Astrocyte of the spinal cord (primary cell): ENCODE measurements around the gene ZNF431.

Experiments
- DNase-seq: peaks from one replicate; pipeline ENCODE4 v3.0.0; 2011; ENCODE audit warnings: low read depth, low spot score
- H3K4me3 ChIP-seq: 2 replicates; pipeline ENCODE4 v1.5.1; 2011; ENCODE audit warnings: low read depth, mild to moderate bottlenecking, low read length, moderate library complexity
- CTCF ChIP-seq: IDR thresholded peaks from 2 replicates; pipeline ENCODE4 v1.5.1; 2012; ENCODE audit warnings: low read depth, mild to moderate bottlenecking, low read length, inconsistent platforms
- in situ Hi-C: cut with HindIII; loops from 2 replicates; pipeline ENCODE4 v1.10.0; 2017; ENCODE audit warnings: low sequenced_read_pairs

Gene ZNF431

GRCh38 chr19:21143428-21143827 is 1.6 kb downstream of the ZNF431 start:
- no peak overlapping the region for H3K4me3 ChIP-seq
- TF ChIP-seq CTCF, result no peak
- DNase-seq, result no peak
- in situ Hi-C loops, result no loop called here

GRCh38 chr19:21143854-21144253 is 2.0 kb downstream of the ZNF431 start:
- TF ChIP-seq CTCF, result no peak
- DNase-seq, result no peak
- H3K4me3 ChIP-seq, result no peak overlapping the region
- in situ Hi-C loops, result no loop called here

- no peak overlapping the region for H3K4me3 ChIP-seq
- no peak for DNase-seq
- TF ChIP-seq CTCF, result no peak
- in situ Hi-C loops, result no loop called here
Measured at GRCh38 chr19:21147540-21147939, 5.7 kb downstream of the ZNF431 start.

- in situ Hi-C loops, result no loop called here
- no peak for DNase-seq
- no peak for TF ChIP-seq CTCF
- H3K4me3 ChIP-seq, result no peak overlapping the region
Measured at GRCh38 chr19:21148681-21149080, 6.8 kb downstream of the ZNF431 start.

- no peak for TF ChIP-seq CTCF
- no peak for DNase-seq
- in situ Hi-C loops, result no loop called here
- no peak overlapping the region for H3K4me3 ChIP-seq
Measured at GRCh38 chr19:21149877-21150276, 8.0 kb downstream of the ZNF431 start.

- no peak for DNase-seq
- no peak for TF ChIP-seq CTCF
- in situ Hi-C loops, result no loop called here
- no peak overlapping the region for H3K4me3 ChIP-seq
Measured at GRCh38 chr19:21151460-21151859, 9.6 kb downstream of the ZNF431 start.
